ENCODE data around the gene ARL5B.

DNA sequence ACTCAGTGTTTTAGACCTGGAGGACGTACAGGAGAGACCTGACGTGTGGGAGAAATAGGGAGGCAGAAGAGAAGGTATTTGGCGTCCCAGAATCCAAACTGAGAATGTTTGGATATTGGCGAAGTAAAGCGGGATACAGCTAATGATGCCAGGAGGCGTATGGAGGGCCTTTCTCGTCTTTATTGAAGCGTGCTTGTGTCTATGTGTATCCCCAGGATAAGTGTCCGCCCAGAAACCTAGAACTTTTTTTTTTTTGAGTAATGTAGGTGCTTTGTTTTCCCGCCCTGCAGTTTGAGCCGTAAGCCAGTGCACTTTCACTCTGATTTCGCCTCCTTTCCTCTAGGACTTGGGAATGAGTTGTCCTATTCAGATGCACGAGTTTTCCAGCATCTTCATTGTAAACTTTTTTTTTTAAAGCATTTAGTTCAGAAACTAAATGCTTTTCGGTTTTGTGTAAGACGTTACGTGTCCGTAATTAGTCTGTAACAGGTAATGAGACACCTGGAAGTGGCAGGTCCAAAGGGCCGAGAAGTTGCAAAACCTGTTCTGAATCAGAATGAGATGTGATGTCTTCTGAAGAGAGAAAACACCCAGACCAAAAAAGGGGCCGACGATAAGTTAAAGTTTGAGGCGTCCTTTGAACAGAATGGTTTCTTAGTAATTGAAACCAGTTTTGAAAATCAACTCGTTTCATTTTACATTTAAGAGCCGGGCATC, 746 bp downstream of the ARL5B start:
- TF ChIP-seq, protein P1, sequence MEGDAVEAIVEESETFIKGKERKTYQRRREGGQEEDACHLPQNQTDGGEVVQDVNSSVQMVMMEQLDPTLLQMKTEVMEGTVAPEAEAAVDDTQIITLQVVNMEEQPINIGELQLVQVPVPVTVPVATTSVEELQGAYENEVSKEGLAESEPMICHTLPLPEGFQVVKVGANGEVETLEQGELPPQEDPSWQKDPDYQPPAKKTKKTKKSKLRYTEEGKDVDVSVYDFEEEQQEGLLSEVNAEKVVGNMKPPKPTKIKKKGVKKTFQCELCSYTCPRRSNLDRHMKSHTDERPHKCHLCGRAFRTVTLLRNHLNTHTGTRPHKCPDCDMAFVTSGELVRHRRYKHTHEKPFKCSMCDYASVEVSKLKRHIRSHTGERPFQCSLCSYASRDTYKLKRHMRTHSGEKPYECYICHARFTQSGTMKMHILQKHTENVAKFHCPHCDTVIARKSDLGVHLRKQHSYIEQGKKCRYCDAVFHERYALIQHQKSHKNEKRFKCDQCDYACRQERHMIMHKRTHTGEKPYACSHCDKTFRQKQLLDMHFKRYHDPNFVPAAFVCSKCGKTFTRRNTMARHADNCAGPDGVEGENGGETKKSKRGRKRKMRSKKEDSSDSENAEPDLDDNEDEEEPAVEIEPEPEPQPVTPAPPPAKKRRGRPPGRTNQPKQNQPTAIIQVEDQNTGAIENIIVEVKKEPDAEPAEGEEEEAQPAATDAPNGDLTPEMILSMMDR (IDR thresholded peaks at IDR 0.05; ENCODE audit: low read depth, low read length, poor library complexity, severe bottlenecking) = no peak
- TF ChIP-seq EZH2phosphoT487 (IDR thresholded peaks at IDR 0.05; ENCODE audit: borderline replicate concordance, low read length) = no peak

All from DOHH2 (cell line).